GM23248 (cell line): ENCODE results near the gene SELENBP1.

Experiments used
- EZH2 ChIP-seq: fragments of 200-600 bp; sonication (generic); IDR thresholded peaks from 2 replicates; pipeline ENCODE4 v1.6.1; 2018; ENCODE audit warnings: antibody characterized with exemption, mild to moderate bottlenecking; ENCODE audit not compliant: insufficient read depth, poor library complexity, severe bottlenecking
- EZH2phosphoT487 ChIP-seq: fragments of 200-600 bp; sonication (generic); IDR thresholded peaks from 2 replicates; pipeline ENCODE4 v1.6.1; 2018; ENCODE audit warnings: antibody characterized with exemption, moderate library complexity, mild to moderate bottlenecking, low read depth; ENCODE audit not compliant: insufficient read depth

DNA sequence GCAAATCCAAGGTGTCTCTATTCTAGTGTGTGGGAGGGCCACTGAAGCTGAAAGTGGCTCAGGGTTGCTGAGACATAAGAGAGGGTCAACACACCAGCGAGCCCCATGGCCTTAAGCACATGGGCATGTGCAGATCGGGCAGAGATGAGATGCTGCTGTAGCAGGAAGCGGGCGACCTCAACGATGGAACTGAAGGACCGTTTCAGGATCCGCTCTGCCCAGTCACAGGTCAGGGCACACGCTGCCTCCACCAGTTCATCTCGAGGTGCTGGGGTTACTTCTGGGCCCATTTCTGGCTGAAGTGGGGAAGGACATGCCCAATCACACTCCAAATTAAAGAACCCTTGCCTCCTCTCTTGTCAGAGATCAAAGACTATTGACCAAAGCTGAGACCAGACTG lies 28.9 kb downstream of the SELENBP1 start:
- TF ChIP-seq EZH2phosphoT487, result no peak
- no peak for TF ChIP-seq EZH2
